Ectodermal cell (in vitro differentiated cells): ENCODE measurements around the gene ABTB1.

Experiments
- H3K27ac ChIP-seq: 2 replicates; pipeline ENCODE4 v1.7.0; 2013; ENCODE audit warnings: mild to moderate bottlenecking, low read depth, low read length; ENCODE audit not compliant: insufficient read depth, poor library complexity, severe bottlenecking
- H3K27me3 ChIP-seq: 2 replicates; pipeline ENCODE4 v1.7.0; 2013; ENCODE audit warnings: mild to moderate bottlenecking, low read length; ENCODE audit not compliant: insufficient read depth, control insufficient read depth, poor library complexity, severe bottlenecking
- H3K36me3 ChIP-seq: one replicate; pipeline ENCODE4 v1.7.0; 2013; ENCODE audit warnings: low read length; ENCODE audit not compliant: control insufficient read depth, insufficient read depth
- H3K4me1 ChIP-seq: one replicate; pipeline ENCODE4 v1.7.0; 2013; ENCODE audit warnings: low read length; ENCODE audit not compliant: control insufficient read depth, insufficient read depth
- H3K4me3 ChIP-seq: 2 replicates; pipeline ENCODE4 v1.7.0; 2013; ENCODE audit warnings: low read depth, low read length, control low read depth; ENCODE audit not compliant: insufficient read depth
- H3K9me3 ChIP-seq: 2 replicates; pipeline ENCODE4 v1.7.0; 2013; ENCODE audit warnings: mild to moderate bottlenecking, low read length, moderate library complexity; ENCODE audit not compliant: control insufficient read depth
- WGBS, 2 experiments: methylation state at CpG; one replicate each; pipeline ENCODE4 v1.1.7; 2013; ENCODE audit warnings: missing lambda C conversion rate in 2 of 2; 5-methylcytosine and 5-hydroxymethylcytosine counted together

ABTB1 gene

GRCh38 chr3:127634653-127635052 is 38.1 kb upstream of the ABTB1 start:
- Histone ChIP-seq H3K9me3 (no peaks in the 10 kb centered on the region), H3K27ac (no peak overlapping the region), H3K36me3 (no peaks in the 10 kb centered on the region), H3K4me3 (no peak overlapping the region), H3K27me3 (peaks cover 8% of the 10 kb centered on the region), H3K4me1 (peaks cover 6% of the 10 kb centered on the region)
- WGBS, 2 experiments, result 90 to 92% methylated on average over 11 to 12 of the region's 12 CpGs

DNA sequence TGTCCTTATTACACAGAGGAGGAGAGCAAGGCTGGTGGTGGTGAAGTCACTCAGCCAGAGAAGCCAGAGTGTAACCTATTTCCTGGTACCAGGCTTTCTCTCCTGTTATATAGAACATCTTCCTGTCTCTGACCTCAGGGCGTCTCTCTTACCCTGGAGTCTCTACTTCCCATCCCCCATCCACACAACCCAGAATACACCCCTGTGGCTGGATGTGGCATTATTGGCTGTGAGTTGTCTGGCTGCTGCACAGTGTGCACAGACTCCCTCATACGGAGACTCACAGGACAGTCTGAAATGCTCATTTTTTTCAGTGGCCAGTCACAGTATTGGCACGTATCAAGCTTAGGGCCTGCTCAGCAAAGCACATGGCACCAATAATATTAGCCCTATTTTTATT is 35.2 kb upstream of the ABTB1 start:
- WGBS, 2 experiments, result 84 to 96% methylated on average over 3 of the region's 3 CpGs
- H3K9me3 ChIP-seq, result no peaks in the 10 kb centered on the region
- no peaks in the 10 kb centered on the region for H3K27me3 ChIP-seq
- no peaks in the 10 kb centered on the region for H3K36me3 ChIP-seq
- H3K27ac ChIP-seq, result no peak overlapping the region
- no peaks in the 10 kb centered on the region for H3K4me1 ChIP-seq
- no peak overlapping the region for H3K4me3 ChIP-seq

DNA sequence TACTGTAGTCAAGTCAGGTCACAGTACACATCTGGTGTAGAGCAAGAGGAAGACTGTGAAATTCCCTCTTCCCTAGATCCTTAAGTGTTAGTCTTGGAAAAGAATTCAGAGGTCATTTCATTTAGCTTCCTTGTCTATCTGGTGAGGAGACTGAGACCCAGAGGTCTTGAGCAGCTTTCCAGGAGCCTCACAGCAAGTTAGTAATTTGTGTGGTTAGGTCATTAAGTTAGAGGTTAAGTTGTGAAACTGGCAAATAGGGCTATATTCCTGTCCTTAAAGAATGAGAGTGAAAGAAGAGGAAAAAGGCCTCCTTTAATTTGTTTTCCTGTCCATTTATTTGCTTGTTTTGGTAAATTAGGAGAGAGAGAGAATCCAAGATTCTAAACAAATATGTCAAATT is 34.8 kb upstream of the ABTB1 start:
- Histone ChIP-seq H3K27ac (no peak overlapping the region), H3K9me3 (no peaks in the 10 kb centered on the region), H3K4me1 (no peaks in the 10 kb centered on the region), H3K4me3 (no peak overlapping the region), H3K36me3 (no peaks in the 10 kb centered on the region), H3K27me3 (no peaks in the 10 kb centered on the region)

DNA sequence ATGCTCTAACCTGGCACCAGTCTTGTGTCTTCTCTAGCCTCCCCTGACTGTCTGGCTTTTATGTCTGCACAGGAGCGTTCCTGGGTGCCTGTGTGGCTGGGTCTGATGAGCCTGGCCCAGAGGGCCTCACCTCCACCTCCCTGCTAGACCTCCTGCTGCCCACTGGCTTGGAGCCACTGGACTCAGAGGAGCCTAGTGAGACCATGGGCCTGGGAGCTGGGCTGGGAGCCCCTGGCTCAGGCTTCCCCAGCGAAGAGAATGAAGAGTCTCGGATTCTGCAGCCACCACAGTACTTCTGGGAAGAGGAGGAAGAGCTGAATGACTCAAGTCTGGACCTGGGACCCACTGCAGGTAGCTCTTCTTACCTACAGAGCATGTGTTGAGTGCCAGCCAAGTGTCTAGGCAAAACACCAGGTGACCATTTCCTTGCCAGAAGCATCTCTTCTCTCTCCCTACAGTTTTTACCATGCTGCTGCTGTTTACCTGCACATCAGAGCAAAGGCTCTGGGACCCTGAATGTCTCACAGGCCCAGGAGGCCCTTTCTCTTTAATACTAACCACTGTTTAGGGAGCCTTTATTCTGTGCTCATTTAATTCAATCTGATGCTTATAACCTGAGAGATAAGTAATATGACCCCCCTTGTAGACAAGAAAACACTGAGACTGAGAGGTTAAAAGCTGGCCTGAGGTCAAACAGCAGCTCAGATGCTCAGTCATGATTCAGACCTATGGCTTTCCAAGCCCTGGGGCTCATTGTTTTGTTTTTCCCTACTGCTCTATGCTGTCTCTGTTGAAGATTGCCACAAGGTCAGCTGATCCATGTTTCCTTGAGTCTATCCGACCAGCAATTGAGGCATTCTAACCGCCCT is 33.3 kb upstream of the ABTB1 start:
- Histone ChIP-seq H3K9me3 (no peaks in the 10 kb centered on the region), H3K36me3 (no peaks in the 10 kb centered on the region), H3K27ac (no peak overlapping the region), H3K4me3 (no peak overlapping the region), H3K27me3 (no peaks in the 10 kb centered on the region), H3K4me1 (no peaks in the 10 kb centered on the region)
- 92 to 94% methylated on average over 5 of the region's 5 CpGs for WGBS, 2 experiments

DNA sequence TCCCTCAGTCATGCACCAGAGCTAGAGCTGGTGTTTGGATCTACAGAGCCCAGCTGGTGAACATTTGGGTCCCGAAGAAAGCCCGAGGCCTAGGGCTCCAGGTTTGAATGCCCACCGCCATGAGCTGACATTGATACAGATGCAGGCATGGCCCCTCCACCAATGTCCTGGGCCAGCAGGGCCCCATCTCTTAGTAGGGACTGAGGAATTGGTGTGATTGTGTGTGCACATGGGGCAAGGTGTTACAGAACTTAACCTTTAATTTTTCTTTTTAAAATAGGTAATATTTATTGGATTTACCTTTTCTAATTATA is 32.8 kb upstream of the ABTB1 start:
- H3K4me1 ChIP-seq, result no peaks in the 10 kb centered on the region
- 97 to 98% methylated on average over 3 of the region's 3 CpGs for WGBS, 2 experiments
- no peak overlapping the region for H3K4me3 ChIP-seq
- no peak overlapping the region for H3K27ac ChIP-seq
- H3K27me3 ChIP-seq, result no peaks in the 10 kb centered on the region
- no peaks in the 10 kb centered on the region for H3K36me3 ChIP-seq
- H3K9me3 ChIP-seq, result no peaks in the 10 kb centered on the region

DNA sequence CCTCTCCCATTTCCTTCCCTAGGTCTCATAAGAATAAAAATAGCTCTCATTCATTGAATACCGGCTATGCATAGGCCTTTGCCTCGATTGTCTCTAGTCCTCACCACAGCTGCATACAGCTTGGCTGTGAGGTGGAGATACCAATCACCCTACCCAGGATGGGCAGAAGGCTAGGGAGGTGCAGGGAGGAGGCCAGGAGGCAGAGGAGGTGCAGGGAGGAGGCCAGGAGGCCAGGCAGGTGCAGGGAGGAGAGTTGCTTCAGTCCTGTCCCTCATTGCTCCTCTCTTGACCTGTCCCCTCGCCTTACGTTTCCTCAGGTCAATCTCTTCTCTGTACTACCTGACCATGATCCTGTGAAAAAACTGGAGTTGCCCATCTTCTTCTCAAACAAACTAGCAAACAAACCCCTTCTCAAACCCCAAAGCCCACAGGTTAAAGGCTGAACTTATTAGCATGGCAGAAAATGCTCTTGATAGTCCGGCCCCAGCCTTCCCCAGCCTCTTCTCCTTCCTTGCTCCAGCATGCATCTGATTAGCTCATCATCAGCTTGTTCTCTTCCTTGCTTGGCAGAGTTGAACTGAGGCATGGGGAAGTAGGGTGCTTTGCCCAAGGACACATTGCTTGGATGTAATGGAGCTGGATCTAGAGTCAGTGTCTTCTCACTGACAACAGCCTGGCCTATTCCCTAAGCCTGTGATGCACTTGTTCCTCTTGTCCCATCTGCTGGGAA is 27.9 kb upstream of the ABTB1 start:
- no peak overlapping the region for H3K27ac ChIP-seq
- no peaks in the 10 kb centered on the region for H3K9me3 ChIP-seq
- 86 to 88% methylated on average over 5 of the region's 5 CpGs for WGBS, 2 experiments

GRCh38 chr3:127645371-127646015 is 27.3 kb upstream of the ABTB1 start:
- Histone ChIP-seq H3K9me3 (no peaks in the 10 kb centered on the region), H3K4me3 (no peak overlapping the region), H3K4me1 (peaks cover 8% of the 10 kb centered on the region), H3K36me3 (no peaks in the 10 kb centered on the region), H3K27me3 (no peaks in the 10 kb centered on the region), H3K27ac (no peak overlapping the region)
- 95 to 97% methylated on average over 8 of the region's 8 CpGs for WGBS, 2 experiments

More for the DNA sequence above, 27.9 kb upstream of the ABTB1 start:
- H3K36me3 ChIP-seq, result no peaks in the 10 kb centered on the region
- no peak overlapping the region for H3K4me3 ChIP-seq
- H3K27me3 ChIP-seq, result no peaks in the 10 kb centered on the region
- peaks cover 8% of the 10 kb centered on the region for H3K4me1 ChIP-seq

DNA sequence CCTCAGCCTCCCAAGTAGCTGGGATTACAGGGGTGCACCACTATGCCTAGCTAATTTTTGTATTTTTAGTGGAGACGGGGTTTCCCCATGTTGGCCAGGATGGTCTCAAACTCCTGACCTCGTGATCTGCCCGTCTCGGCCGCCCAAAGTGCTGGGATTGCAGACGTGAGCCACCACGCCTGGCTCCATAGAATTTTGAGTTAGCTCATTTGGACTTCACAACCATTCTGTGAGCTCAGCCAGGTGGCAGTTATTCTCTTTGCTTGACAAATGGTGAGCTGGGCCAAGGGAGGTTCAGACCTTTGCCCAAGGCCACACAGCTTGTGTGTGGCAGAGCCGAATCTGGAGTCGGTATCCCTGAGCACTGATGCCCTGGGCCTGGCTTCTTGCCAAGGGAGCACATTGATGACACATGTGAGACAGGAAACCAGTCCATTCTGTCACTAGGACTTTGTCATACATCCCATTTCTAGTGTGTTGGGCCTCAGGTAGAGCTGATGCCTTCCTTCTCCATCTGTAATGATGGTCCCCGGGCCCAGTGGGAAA is 26.2 kb upstream of the ABTB1 start:
- peaks cover 8% of the 10 kb centered on the region for H3K4me1 ChIP-seq
- no peaks in the 10 kb centered on the region for H3K36me3 ChIP-seq
- 94 to 95% methylated on average over 10 of the region's 10 CpGs for WGBS, 2 experiments

DNA sequence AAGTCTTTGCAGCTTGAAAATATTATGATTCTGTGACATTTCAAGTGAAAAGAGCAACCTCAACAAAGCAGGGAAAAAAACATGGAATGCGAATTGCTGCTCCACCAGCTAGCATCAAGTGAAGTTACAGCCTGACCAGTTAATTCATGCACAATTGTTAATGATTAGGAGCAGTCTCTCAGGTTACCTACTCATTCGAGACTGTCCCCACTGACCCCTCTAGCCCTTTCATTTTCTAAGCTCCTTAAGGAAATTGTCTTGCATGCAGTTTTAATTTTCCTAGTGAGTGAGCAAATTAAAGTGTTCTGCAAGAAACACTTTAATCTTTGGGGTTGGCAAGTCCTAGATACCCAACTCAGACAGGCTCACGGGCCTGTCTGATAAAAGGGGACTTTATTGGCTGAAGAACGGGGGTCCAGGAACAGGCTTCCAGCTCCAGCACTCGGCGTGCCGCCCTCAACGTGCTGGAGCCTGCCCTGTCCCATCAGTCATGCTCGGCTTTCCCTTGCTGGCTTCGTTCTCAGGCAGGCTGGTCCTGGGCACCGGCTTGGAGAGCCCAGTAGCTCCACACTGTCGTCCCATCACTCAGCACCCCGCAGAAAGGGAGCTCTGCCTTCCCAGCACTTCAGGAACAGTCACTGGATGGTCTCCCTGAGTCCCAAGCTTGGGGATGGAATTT is 25.4 kb upstream of the ABTB1 start:
- H3K4me3 ChIP-seq, result no peak overlapping the region
- H3K9me3 ChIP-seq, result no peaks in the 10 kb centered on the region
- H3K4me1 ChIP-seq, result peaks cover 8% of the 10 kb centered on the region
- 90 to 91% methylated on average over 13 of the region's 13 CpGs for WGBS, 2 experiments
- H3K27ac ChIP-seq, result no peak overlapping the region
- no peaks in the 10 kb centered on the region for H3K27me3 ChIP-seq
- no peaks in the 10 kb centered on the region for H3K36me3 ChIP-seq

More for the DNA sequence above, 26.2 kb upstream of the ABTB1 start:
- H3K27me3 ChIP-seq, result no peaks in the 10 kb centered on the region
- no peaks in the 10 kb centered on the region for H3K9me3 ChIP-seq
- H3K4me3 ChIP-seq, result no peak overlapping the region
- no peak overlapping the region for H3K27ac ChIP-seq

DNA sequence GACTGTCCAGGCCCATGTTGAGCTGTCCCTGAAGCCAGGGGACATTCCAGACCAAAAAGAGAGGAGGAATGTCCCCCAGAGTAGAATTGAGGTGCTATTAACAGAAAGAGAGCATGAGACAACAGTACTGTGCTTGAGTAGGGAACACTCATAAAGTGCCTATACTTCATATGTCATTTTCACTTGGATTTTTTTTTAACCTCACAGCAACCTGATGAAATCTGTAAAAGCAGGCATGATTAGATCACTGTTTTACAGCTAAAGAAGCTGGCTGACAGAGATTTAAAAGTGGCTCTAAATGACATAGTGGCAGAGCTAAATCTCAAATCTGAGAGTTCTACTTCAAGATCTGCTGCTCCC is 24.9 kb upstream of the ABTB1 start:
- H3K27ac ChIP-seq, result no peak overlapping the region
- H3K27me3 ChIP-seq, result no peaks in the 10 kb centered on the region
- no peaks in the 10 kb centered on the region for H3K9me3 ChIP-seq
- peaks cover 8% of the 10 kb centered on the region for H3K4me1 ChIP-seq
- H3K36me3 ChIP-seq, result no peaks in the 10 kb centered on the region
- H3K4me3 ChIP-seq, result no peak overlapping the region
